Smooth muscle cell (in vitro differentiated cells): ENCODE measurements around the gene ZNF77. TPM values are rescaled to one million over a fixed set of nuclear protein-coding genes. Genes with fewer than 3 reads are reported as not detected.
"Not testable (repeated sequence)": the region's sequence is repeated elsewhere in the genome, so short reads cannot be mapped to it uniquely, and the experiment has no call there.

Source experiments
- DNase-seq: peaks from one replicate; lab custom pipeline; 2025; ENCODE audit not compliant: unreplicated experiment; lab: John Stamatoyannopoulos, UW
- H2AFZ ChIP-seq: fragments of 200-600 bp; sonication (generic); 2 replicates; pipeline ENCODE4 v1.6.0; 2016; ENCODE audit warnings: antibody characterized with exemption, low read depth, mild to moderate bottlenecking
- H3F3A ChIP-seq: fragments of 200-600 bp; sonication (generic); 2 replicates; pipeline ENCODE4 v1.6.0; 2017; ENCODE audit warnings: antibody characterized with exemption, low read depth
- H3K27ac ChIP-seq: fragments of 200-600 bp; sonication (generic); 2 replicates; pipeline ENCODE4 v1.5.1; 2016; ENCODE audit warnings: low read depth, mild to moderate bottlenecking
- H3K27me3 ChIP-seq: fragments of 200-600 bp; sonication (generic); 2 replicates; pipeline ENCODE4 v1.6.1; 2016; ENCODE audit warnings: low read depth, mild to moderate bottlenecking
- H3K36me3 ChIP-seq: fragments of 200-600 bp; sonication (generic); 2 replicates; pipeline ENCODE4 v1.5.1; 2016; ENCODE audit warnings: low read depth
- H3K4me1 ChIP-seq: fragments of 200-600 bp; sonication (generic); 2 replicates; pipeline ENCODE4 v1.5.1; 2016; ENCODE audit warnings: low read depth
- H3K4me2 ChIP-seq: fragments of 200-600 bp; sonication (generic); 2 replicates; pipeline ENCODE4 v1.6.0; 2016; ENCODE audit warnings: mild to moderate bottlenecking
- H3K4me3 ChIP-seq: fragments of 200-600 bp; sonication (generic); 2 replicates; pipeline ENCODE4 v1.5.1; 2016; ENCODE audit warnings: mild to moderate bottlenecking
- H3K79me2 ChIP-seq: fragments of 200-600 bp; sonication (generic); 2 replicates; pipeline ENCODE4 v1.6.0; 2016; ENCODE audit warnings: low read depth, mild to moderate bottlenecking
- H3K9ac ChIP-seq: fragments of 200-600 bp; sonication (generic); 2 replicates; pipeline ENCODE4 v1.6.0; 2016; ENCODE audit warnings: low read depth
- H3K9me3 ChIP-seq: fragments of 200-600 bp; sonication (generic); replicated peaks from 2 replicates; pipeline ENCODE4 v1.5.1; 2016; ENCODE audit warnings: low read depth
- H4K20me1 ChIP-seq: fragments of 200-600 bp; sonication (generic); 2 replicates; pipeline ENCODE4 v1.6.0; 2016; ENCODE audit warnings: low read depth
- WGBS: methylation state at CpG from one replicate; pipeline ENCODE4 v1.1.7; 2016; ENCODE audit warnings: low lambda C conversion rate; 5-methylcytosine and 5-hydroxymethylcytosine counted together
- polyA plus RNA-seq: library from polyadenylated mRNA; unstranded; fragments of >200 nt; fragmentation: Nextera tagmentation; extraction: Ambion mirVana; gene quantifications from 2 replicates; pipeline ENCODE4 v1.2.1, GENCODE V29; 2016
- total RNA-seq: library from RNA; depleted of rRNA; stranded (reverse); fragments of >200 nt; gene quantifications from 2 replicates; pipeline ENCODE4 v1.2.3, GENCODE V29; 2014
- TF ChIP-seq, protein P1 (sequence below): fragments of 200-600 bp; sonication (generic); IDR thresholded peaks from 2 replicates; pipeline ENCODE4 v1.5.1; 2017; ENCODE audit warnings: borderline replicate concordance, mild to moderate bottlenecking, antibody characterized with exemption; ENCODE audit not compliant: insufficient read depth, poor library complexity, severe bottlenecking

The ZNF77 gene
- total and polyA plus RNA-seq, 2 experiments from 2014 or later = 2.3 to 2.5 TPM

DNA sequence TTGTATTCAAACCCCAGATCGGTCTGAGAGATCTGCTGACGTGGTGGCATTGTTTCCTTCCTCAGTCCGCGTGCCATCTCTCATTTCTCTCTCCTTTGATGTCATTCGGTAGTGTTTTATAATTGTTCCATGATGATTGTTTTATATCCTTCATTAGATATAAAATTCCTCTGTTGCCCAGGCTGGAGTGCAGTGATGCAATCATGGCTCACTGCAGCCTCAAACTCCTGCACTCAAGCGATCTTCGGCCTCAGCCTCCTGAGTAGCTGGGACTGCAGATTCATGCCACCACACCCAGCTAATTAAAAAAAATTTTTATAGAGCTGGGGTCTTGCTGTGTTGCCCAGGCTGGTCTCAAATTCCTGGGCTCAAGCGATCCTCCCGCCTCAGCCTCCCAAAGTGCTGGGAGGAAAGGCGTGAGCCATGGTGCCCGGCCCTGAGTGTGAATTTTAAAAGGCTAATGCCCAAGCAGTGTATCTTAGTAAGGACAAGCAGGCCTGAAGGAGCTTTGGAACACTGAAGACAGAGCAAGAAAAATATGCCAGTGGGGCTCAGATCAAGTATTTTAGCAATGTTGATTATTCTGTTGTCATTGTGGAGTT is 38.8 kb downstream of the ZNF77 start:
- Histone ChIP-seq H3F3A (no peaks in the 10 kb centered on the region), H3K27ac (no peak overlapping the region), H2AFZ (no peak overlapping the region), H3K4me1 (no peaks in the 10 kb centered on the region), H3K4me2 (no peak overlapping the region), H3K9ac (no peak overlapping the region), H3K36me3 (no peaks in the 10 kb centered on the region), H4K20me1 (no peaks in the 10 kb centered on the region), H3K79me2 (peaks cover 4% of the 10 kb centered on the region), H3K9me3 (no peaks in the 10 kb centered on the region), H3K4me3 (no peak overlapping the region), H3K27me3 (no peaks in the 10 kb centered on the region)
- TF ChIP-seq, protein P1, sequence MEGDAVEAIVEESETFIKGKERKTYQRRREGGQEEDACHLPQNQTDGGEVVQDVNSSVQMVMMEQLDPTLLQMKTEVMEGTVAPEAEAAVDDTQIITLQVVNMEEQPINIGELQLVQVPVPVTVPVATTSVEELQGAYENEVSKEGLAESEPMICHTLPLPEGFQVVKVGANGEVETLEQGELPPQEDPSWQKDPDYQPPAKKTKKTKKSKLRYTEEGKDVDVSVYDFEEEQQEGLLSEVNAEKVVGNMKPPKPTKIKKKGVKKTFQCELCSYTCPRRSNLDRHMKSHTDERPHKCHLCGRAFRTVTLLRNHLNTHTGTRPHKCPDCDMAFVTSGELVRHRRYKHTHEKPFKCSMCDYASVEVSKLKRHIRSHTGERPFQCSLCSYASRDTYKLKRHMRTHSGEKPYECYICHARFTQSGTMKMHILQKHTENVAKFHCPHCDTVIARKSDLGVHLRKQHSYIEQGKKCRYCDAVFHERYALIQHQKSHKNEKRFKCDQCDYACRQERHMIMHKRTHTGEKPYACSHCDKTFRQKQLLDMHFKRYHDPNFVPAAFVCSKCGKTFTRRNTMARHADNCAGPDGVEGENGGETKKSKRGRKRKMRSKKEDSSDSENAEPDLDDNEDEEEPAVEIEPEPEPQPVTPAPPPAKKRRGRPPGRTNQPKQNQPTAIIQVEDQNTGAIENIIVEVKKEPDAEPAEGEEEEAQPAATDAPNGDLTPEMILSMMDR = no peak
- no peak for DNase-seq
- WGBS = 94% methylated on average over 11 of the region's 11 CpGs

DNA sequence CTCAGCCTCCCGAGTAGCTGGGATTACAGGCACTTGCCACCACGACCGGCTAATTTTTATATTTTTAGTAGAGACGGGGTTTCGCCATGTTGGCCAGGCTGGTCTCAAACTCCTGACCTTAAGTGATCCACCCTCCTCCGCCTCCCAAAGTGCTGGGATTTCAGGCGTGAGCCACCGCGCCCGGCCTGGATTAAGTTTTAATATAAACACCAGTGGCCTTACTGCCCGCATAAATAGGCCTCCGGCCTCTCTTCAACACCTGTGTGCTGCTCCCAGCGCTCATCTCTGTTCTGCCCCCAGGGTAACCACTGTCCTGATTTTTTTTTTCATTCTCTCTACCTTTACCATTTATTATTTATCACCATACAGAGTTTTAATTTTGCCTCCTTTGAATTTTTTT is 41.4 kb downstream of the ZNF77 start:
- H3K27ac ChIP-seq, H3K36me3 ChIP-seq, H3K9ac ChIP-seq, H3K27me3 ChIP-seq, H3K4me1 ChIP-seq, H2AFZ ChIP-seq, DNase-seq, H3K9me3 ChIP-seq, H4K20me1 ChIP-seq, H3K79me2 ChIP-seq, H3K4me3 ChIP-seq, H3K4me2 ChIP-seq, H3F3A ChIP-seq: not testable (repeated sequence)
- WGBS = 97% methylated on average over 13 of the region's 13 CpGs

DNA sequence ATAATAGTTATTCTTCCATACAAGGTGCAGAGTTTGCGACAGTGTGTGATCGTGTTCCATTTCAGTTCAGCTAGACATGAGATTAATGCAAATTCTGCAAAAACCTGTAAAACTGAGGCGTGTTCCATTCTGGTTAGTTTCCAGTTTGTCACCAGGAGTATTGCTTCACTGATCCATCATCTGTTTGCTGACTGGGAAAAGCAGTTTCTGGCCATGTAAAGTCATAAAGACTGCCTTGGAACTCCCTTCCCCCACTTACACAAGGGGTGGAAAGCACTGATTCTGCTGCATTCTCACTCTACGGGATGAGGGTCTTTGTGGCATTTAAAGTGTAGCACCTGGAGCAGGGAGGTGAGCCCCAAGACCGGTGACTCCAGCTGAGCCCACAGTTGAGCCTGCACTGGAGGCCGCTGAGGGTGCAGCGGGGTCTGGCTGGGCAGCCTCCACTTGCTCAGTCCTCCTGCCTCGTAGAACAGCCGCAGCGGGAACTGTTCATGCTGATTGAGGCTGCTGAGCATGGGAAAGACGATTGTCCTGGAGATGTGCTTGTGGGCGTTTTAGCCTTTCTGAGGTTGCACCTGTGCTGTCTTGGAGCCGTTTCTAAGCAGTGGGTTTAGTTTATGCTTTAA is 42.1 kb downstream of the ZNF77 start:
- Histone ChIP-seq H3K36me3 (no peaks in the 10 kb centered on the region), H3K9ac (no peak overlapping the region), H3K9me3 (no peaks in the 10 kb centered on the region), H3K4me3 (no peak overlapping the region), H3K79me2 (peaks cover 4% of the 10 kb centered on the region), H3K4me1 (no peaks in the 10 kb centered on the region), H3K27ac (no peak overlapping the region), H4K20me1 (no peaks in the 10 kb centered on the region), H3F3A (no peaks in the 10 kb centered on the region), H2AFZ (no peak overlapping the region), H3K4me2 (no peak overlapping the region), H3K27me3 (no peaks in the 10 kb centered on the region)
- no peak for DNase-seq
- WGBS = 88% methylated on average over 13 of the region's 13 CpGs
- TF ChIP-seq, protein P1 = no peak

DNA sequence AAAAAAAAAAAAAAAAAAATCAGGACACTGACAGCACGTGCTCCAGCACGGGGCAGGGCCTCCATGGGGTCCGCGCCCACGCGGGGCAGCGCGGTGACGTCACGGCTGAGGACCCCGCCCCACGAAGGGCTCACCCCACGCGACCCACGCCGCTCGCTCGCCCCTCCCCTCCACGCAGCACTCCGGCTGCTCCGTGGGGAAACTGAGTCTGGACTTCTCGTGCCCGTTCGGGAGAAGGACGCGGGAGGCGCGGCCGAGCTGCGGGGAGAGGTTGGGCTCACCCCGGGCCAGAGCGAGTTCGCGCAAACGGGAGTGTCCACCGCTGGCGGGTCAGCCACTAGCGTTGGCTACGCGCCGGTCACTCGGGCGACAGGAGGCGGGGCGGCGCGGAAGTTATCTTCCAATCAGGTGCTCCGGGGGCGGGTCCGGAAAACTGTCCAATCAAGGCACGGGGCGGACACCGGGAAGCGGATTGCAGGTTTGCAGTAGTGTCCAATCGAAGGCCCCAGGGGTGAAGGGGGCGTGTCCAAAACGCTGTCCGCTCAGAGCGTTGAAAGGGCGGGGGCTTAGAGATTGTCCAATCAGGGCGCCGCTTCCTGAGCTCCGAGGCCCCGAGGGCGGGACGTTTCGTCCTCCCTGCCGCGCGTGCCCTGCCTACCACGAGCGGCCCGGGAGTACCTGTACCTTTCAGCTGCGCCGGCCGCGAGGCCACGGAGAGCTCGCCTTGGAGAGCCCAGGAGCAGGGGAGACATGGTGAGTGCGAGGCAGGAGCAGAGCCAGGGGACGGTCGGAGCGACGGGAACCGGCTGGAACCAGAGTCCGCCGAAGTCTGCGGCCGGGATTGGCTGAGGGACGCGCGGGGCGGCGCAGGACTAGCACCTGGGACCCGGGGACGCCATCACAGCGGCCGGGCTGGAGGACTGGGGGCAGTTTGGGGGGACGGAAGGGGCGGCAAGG is 44.2 kb downstream of the ZNF77 start, which contains the start of gene ZNF57:
Gene ZNF57, plus strand, starts transcription at position 633 of the 957 bp plus-strand sequence. Its CDS starts 118 bp downstream, at position 751.
- TF ChIP-seq, protein P1 = no peak
- peak within 1 kb of the TSS; percentile 90 for H3K4me2 ChIP-seq
- DNase-seq = peak; percentile 91
- H3K4me3 ChIP-seq = peak within 1 kb of the TSS; percentile 59
- H3K27me3 ChIP-seq = no peaks in the 10 kb centered on the region
- H3K9me3 ChIP-seq = no peaks in the 10 kb centered on the region
- peak within 1 kb of the TSS; percentile 58 for H3K9ac ChIP-seq
- H3K27ac ChIP-seq = peak within 1 kb of the TSS; percentile 32
- H3K36me3 ChIP-seq = no peaks in the 10 kb centered on the region
- no peaks in the 10 kb centered on the region for H4K20me1 ChIP-seq
- WGBS = under 1% methylated on average over 98 of the region's 100 CpGs
- H2AFZ ChIP-seq = peak within 1 kb of the TSS; percentile 93
- no peaks in the 10 kb centered on the region for H3K4me1 ChIP-seq
- H3F3A ChIP-seq = no peaks in the 10 kb centered on the region
- peaks cover 4% of the 10 kb centered on the region for H3K79me2 ChIP-seq
